Measurements from ENCODE around the gene COX7A2.

COX7A2 gene

GRCh38 chr6:75268121-75268987, 24.8 kb upstream of the COX7A2 start:
- no peak for DNase-seq

- no peak for DNase-seq
These were observed 23.9 kb upstream of the COX7A2 start for GRCh38 chr6:75267461-75267860.

GRCh38 chr6:75266716-75267291, 23.2 kb upstream of the COX7A2 start:
- DNase-seq = peak; percentile 51

GRCh38 chr6:75263401-75263750, 19.8 kb upstream of the COX7A2 start:
- DNase-seq = no peak

GRCh38 chr6:75262716-75263400, 19.3 kb upstream of the COX7A2 start:
- no peak for DNase-seq

- DNase-seq = no peak
These were observed 17.7 kb upstream of the COX7A2 start for GRCh38 chr6:75261299-75261698.

- DNase-seq = no peak
These were observed 13.9 kb upstream of the COX7A2 start for GRCh38 chr6:75257343-75258087.

- no peak for DNase-seq
These were observed 7.0 kb upstream of the COX7A2 start for GRCh38 chr6:75250552-75250951.

- DNase-seq = no peak
These were observed 6.2 kb upstream of the COX7A2 start for GRCh38 chr6:75249837-75250236.

- DNase-seq = no peak
These were observed 2.8 kb upstream of the COX7A2 start for GRCh38 chr6:75246386-75246785.

- DNase-seq = no peak
These were observed 523 bp upstream of the COX7A2 start for GRCh38 chr6:75244063-75244584.

GRCh38 chr6:75236630-75237029, 7.0 kb downstream of the COX7A2 start:
- no peak for DNase-seq

GRCh38 chr6:75235271-75235670, 8.3 kb downstream of the COX7A2 start:
- no peak for DNase-seq

GRCh38 chr6:75234126-75234865, 9.3 kb downstream of the COX7A2 start:
- DNase-seq = no peak

- no peak for DNase-seq
These were observed 10.4 kb downstream of the COX7A2 start for GRCh38 chr6:75233092-75233615.

GRCh38 chr6:75230484-75231325, 12.9 kb downstream of the COX7A2 start:
- peak; percentile 70 for DNase-seq

GRCh38 chr6:75224303-75224926, 19.2 kb downstream of the COX7A2 start:
- no peak for DNase-seq

- no peak for DNase-seq
These were observed 20.2 kb downstream of the COX7A2 start for GRCh38 chr6:75223428-75223827.

GRCh38 chr6:75222261-75222660, 21.3 kb downstream of the COX7A2 start:
- DNase-seq = no peak

- DNase-seq = no peak
These were observed 22.5 kb downstream of the COX7A2 start for GRCh38 chr6:75221116-75221515.

Measured in fibroblast of skin of abdomen (primary cell).